Measurements from ENCODE around the gene LAMA1.
A peak's percentile ranks its signal among the peaks of the same experiment; 100 is the strongest.
"Not testable (repeated sequence)": the region's sequence is repeated elsewhere in the genome, so short reads cannot be mapped to it uniquely, and the experiment has no call there.

Gene LAMA1

GRCh38 chr18:7117390-7118355 lies at the start of gene LAMA1:
Gene LAMA1, minus strand, starts transcription at chr18:7117797. Its CDS starts 77 bp downstream, at chr18:7117720.
- Histone ChIP-seq H3K9me3 (ENCODE audit: insufficient read depth, low read depth, low read length) (no peaks in the 10 kb centered on the region), H3K27me3 (ENCODE audit: insufficient read depth, low read length) (peaks cover 12% of the 10 kb centered on the region), H3K4me1 (ENCODE audit: insufficient read depth, low read length) (peaks cover 5% of the 10 kb centered on the region), H3K4me3 (ENCODE audit: low read length) (peak within 1 kb of the TSS; percentile 70), H3K36me3 (ENCODE audit: insufficient read depth, low read depth, low read length) (no peaks in the 10 kb centered on the region), H3K9ac (ENCODE audit: low read depth, low read length) (peak within 1 kb of the TSS; percentile 61; the same call in 1 of the 2 replicates), H3K27ac (ENCODE audit: low read length) (no peak within 1 kb of the TSS)

GRCh38 chr18:7165846-7166393 lies 48.3 kb upstream of the LAMA1 start:
- no peak overlapping the region for H3K4me3 ChIP-seq (ENCODE audit: low read length)
- H3K27ac ChIP-seq (ENCODE audit: low read length) = no peak overlapping the region
- no peaks in the 10 kb centered on the region for H3K36me3 ChIP-seq (ENCODE audit: insufficient read depth, low read depth, low read length)
- no peaks in the 10 kb centered on the region for H3K27me3 ChIP-seq (ENCODE audit: insufficient read depth, low read length)
- H3K4me1 ChIP-seq (ENCODE audit: insufficient read depth, low read length) = no peaks in the 10 kb centered on the region
- H3K9ac ChIP-seq (ENCODE audit: low read depth, low read length) = no peak overlapping the region
- no peaks in the 10 kb centered on the region for H3K9me3 ChIP-seq (ENCODE audit: insufficient read depth, low read depth, low read length)

GRCh38 chr18:7164323-7165004 lies 46.9 kb upstream of the LAMA1 start:
- Histone ChIP-seq H3K27me3 (ENCODE audit: insufficient read depth, low read length) (no peaks in the 10 kb centered on the region), H3K36me3 (ENCODE audit: insufficient read depth, low read depth, low read length) (no peaks in the 10 kb centered on the region), H3K27ac (ENCODE audit: low read length) (no peak overlapping the region), H3K9ac (ENCODE audit: low read depth, low read length) (no peak overlapping the region), H3K4me1 (ENCODE audit: insufficient read depth, low read length) (no peaks in the 10 kb centered on the region), H3K9me3 (ENCODE audit: insufficient read depth, low read depth, low read length) (no peaks in the 10 kb centered on the region), H3K4me3 (ENCODE audit: low read length) (no peak overlapping the region)

GRCh38 chr18:7158216-7158615 lies 40.6 kb upstream of the LAMA1 start:
- no peak overlapping the region for H3K27ac ChIP-seq (ENCODE audit: low read length)
- H3K9ac ChIP-seq (ENCODE audit: low read depth, low read length) = no peak overlapping the region
- H3K4me1 ChIP-seq (ENCODE audit: insufficient read depth, low read length) = peaks cover 3% of the 10 kb centered on the region; the same call in 1 of the 2 replicates
- H3K4me3 ChIP-seq (ENCODE audit: low read length) = no peak overlapping the region
- H3K9me3 ChIP-seq (ENCODE audit: insufficient read depth, low read depth, low read length) = no peaks in the 10 kb centered on the region
- no peaks in the 10 kb centered on the region for H3K36me3 ChIP-seq (ENCODE audit: insufficient read depth, low read depth, low read length)
- H3K27me3 ChIP-seq (ENCODE audit: insufficient read depth, low read length) = no peaks in the 10 kb centered on the region

GRCh38 chr18:7157760-7158159 lies 40.2 kb upstream of the LAMA1 start:
- Histone ChIP-seq H3K27me3 (ENCODE audit: insufficient read depth, low read length) (no peaks in the 10 kb centered on the region), H3K4me1 (ENCODE audit: insufficient read depth, low read length) (peaks cover 3% of the 10 kb centered on the region; the same call in 1 of the 2 replicates), H3K36me3 (ENCODE audit: insufficient read depth, low read depth, low read length) (no peaks in the 10 kb centered on the region), H3K27ac (ENCODE audit: low read length) (no peak overlapping the region), H3K9me3 (ENCODE audit: insufficient read depth, low read depth, low read length) (no peaks in the 10 kb centered on the region), H3K9ac (ENCODE audit: low read depth, low read length) (no peak overlapping the region), H3K4me3 (ENCODE audit: low read length) (no peak overlapping the region)

GRCh38 chr18:7155887-7156286 lies 38.3 kb upstream of the LAMA1 start:
- no peak overlapping the region for H3K27ac ChIP-seq (ENCODE audit: low read length)
- H3K4me1 ChIP-seq (ENCODE audit: insufficient read depth, low read length) = peaks cover 3% of the 10 kb centered on the region; the same call in 1 of the 2 replicates
- H3K27me3 ChIP-seq (ENCODE audit: insufficient read depth, low read length) = no peaks in the 10 kb centered on the region
- no peaks in the 10 kb centered on the region for H3K9me3 ChIP-seq (ENCODE audit: insufficient read depth, low read depth, low read length)
- H3K9ac ChIP-seq (ENCODE audit: low read depth, low read length) = no peak overlapping the region
- no peak overlapping the region for H3K4me3 ChIP-seq (ENCODE audit: low read length)
- H3K36me3 ChIP-seq (ENCODE audit: insufficient read depth, low read depth, low read length) = no peaks in the 10 kb centered on the region

GRCh38 chr18:7155092-7155491 lies 37.5 kb upstream of the LAMA1 start:
- H3K27ac ChIP-seq (ENCODE audit: low read length) = no peak overlapping the region
- no peaks in the 10 kb centered on the region for H3K36me3 ChIP-seq (ENCODE audit: insufficient read depth, low read depth, low read length)
- peaks cover 3% of the 10 kb centered on the region; the same call in 1 of the 2 replicates for H3K4me1 ChIP-seq (ENCODE audit: insufficient read depth, low read length)
- H3K9ac ChIP-seq (ENCODE audit: low read depth, low read length) = no peak overlapping the region
- H3K9me3 ChIP-seq (ENCODE audit: insufficient read depth, low read depth, low read length) = no peaks in the 10 kb centered on the region
- no peak overlapping the region for H3K4me3 ChIP-seq (ENCODE audit: low read length)
- no peaks in the 10 kb centered on the region for H3K27me3 ChIP-seq (ENCODE audit: insufficient read depth, low read length)

- Histone ChIP-seq H3K27me3 (ENCODE audit: insufficient read depth, low read length) (no peaks in the 10 kb centered on the region), H3K4me1 (ENCODE audit: insufficient read depth, low read length) (no peaks in the 10 kb centered on the region), H3K4me3 (ENCODE audit: low read length) (no peak overlapping the region), H3K27ac (ENCODE audit: low read length) (no peak overlapping the region), H3K36me3 (ENCODE audit: insufficient read depth, low read depth, low read length) (no peaks in the 10 kb centered on the region), H3K9ac (ENCODE audit: low read depth, low read length) (no peak overlapping the region), H3K9me3 (ENCODE audit: insufficient read depth, low read depth, low read length) (no peaks in the 10 kb centered on the region)
Measured at GRCh38 chr18:7152440-7152839, 34.8 kb upstream of the LAMA1 start.

GRCh38 chr18:7147399-7147798 lies 29.8 kb upstream of the LAMA1 start:
- H3K9me3 ChIP-seq (ENCODE audit: insufficient read depth, low read depth, low read length) = no peaks in the 10 kb centered on the region
- no peak overlapping the region for H3K4me3 ChIP-seq (ENCODE audit: low read length)
- H3K9ac ChIP-seq (ENCODE audit: low read depth, low read length) = no peak overlapping the region
- no peak overlapping the region for H3K27ac ChIP-seq (ENCODE audit: low read length)
- no peaks in the 10 kb centered on the region for H3K4me1 ChIP-seq (ENCODE audit: insufficient read depth, low read length)
- no peaks in the 10 kb centered on the region for H3K27me3 ChIP-seq (ENCODE audit: insufficient read depth, low read length)
- no peaks in the 10 kb centered on the region for H3K36me3 ChIP-seq (ENCODE audit: insufficient read depth, low read depth, low read length)

- Histone ChIP-seq H3K9me3 (ENCODE audit: insufficient read depth, low read depth, low read length) (no peaks in the 10 kb centered on the region), H3K4me1 (ENCODE audit: insufficient read depth, low read length) (no peaks in the 10 kb centered on the region), H3K36me3 (ENCODE audit: insufficient read depth, low read depth, low read length) (no peaks in the 10 kb centered on the region), H3K27me3 (ENCODE audit: insufficient read depth, low read length) (no peaks in the 10 kb centered on the region), H3K9ac (ENCODE audit: low read depth, low read length) (no peak overlapping the region), H3K27ac (ENCODE audit: low read length) (no peak overlapping the region), H3K4me3 (ENCODE audit: low read length) (no peak overlapping the region)
Measured at GRCh38 chr18:7146067-7146466, 28.5 kb upstream of the LAMA1 start.

GRCh38 chr18:7144921-7145320 lies 27.3 kb upstream of the LAMA1 start:
- not testable (repeated sequence) for H3K36me3 ChIP-seq (ENCODE audit: insufficient read depth, low read depth, low read length); H3K9ac ChIP-seq (ENCODE audit: low read depth, low read length); H3K27me3 ChIP-seq (ENCODE audit: insufficient read depth, low read length); H3K4me1 ChIP-seq (ENCODE audit: insufficient read depth, low read length); H3K27ac ChIP-seq (ENCODE audit: low read length); H3K9me3 ChIP-seq (ENCODE audit: insufficient read depth, low read depth, low read length); H3K4me3 ChIP-seq (ENCODE audit: low read length)

Data from iPS-20b (cell line).